Lung (tissue), 12 donors: ENCODE measurements around the gene TNFAIP3. TPM values are rescaled to one million over a fixed set of nuclear protein-coding genes. Genes with fewer than 3 reads are reported as not detected.
"Not testable (repeated sequence)": the region's sequence is repeated elsewhere in the genome, so short reads cannot be mapped to it uniquely, and the experiment has no call there.

Experiments used
- ATAC-seq: fragments of 200-7000 bp; cut with Tn5 transposase; one replicate; pipeline ENCODE4 v1.9.1; 2020; ENCODE audit warnings: moderate number of reproducible peaks; ENCODE audit not compliant: insufficient read depth, low FRiP score
- DNase-seq, 3 donors: peaks; one replicate each; pipeline ENCODE4 v3.0.0-alpha.2; 2013 to 2017
- H3K27ac ChIP-seq, 2 donors: one replicate each; pipeline ENCODE4 v1.5.1; 2013; ENCODE audit warnings: mild to moderate bottlenecking in 2 of 2, moderate library complexity in 2 of 2, control low read depth in 1 of 2, inconsistent platforms in 1 of 2, low read depth in 1 of 2, low read length in 1 of 2
- H3K27me3 ChIP-seq, 3 donors: one replicate each; pipeline ENCODE4 v1.5.1; 2013; ENCODE audit warnings: low read length in 2 of 3; ENCODE audit not compliant: control insufficient read depth in 3 of 3, insufficient read depth in 3 of 3
- H3K36me3 ChIP-seq, 4 donors: one replicate each; pipeline ENCODE4 v1.5.1; 2013; ENCODE audit warnings: low read length in 4 of 4, mild to moderate bottlenecking in 1 of 4, moderate library complexity in 1 of 4; ENCODE audit not compliant: control insufficient read depth in 4 of 4, insufficient read depth in 4 of 4
- H3K4me1 ChIP-seq, 5 donors: one replicate each; pipeline ENCODE4 v1.5.1; 2013; ENCODE audit warnings: low read length in 5 of 5, mild to moderate bottlenecking in 2 of 5, moderate library complexity in 1 of 5; ENCODE audit not compliant: control insufficient read depth in 5 of 5, insufficient read depth in 5 of 5
- H3K4me3 ChIP-seq: one replicate; pipeline ENCODE4 v1.5.1; 2013; ENCODE audit warnings: mild to moderate bottlenecking, control low read depth, moderate library complexity
- H3K9ac ChIP-seq, 2 donors: one replicate each; pipeline ENCODE4 v1.5.1; 2013; ENCODE audit warnings: low read length in 2 of 2, control low read depth in 1 of 2; ENCODE audit not compliant: insufficient read depth in 1 of 2
- H3K9me3 ChIP-seq, 4 donors: one replicate each; pipeline ENCODE4 v1.5.1; 2013; ENCODE audit warnings: low read length in 3 of 4, mild to moderate bottlenecking in 1 of 4, moderate library complexity in 1 of 4; ENCODE audit not compliant: control insufficient read depth in 4 of 4, insufficient read depth in 3 of 4
- CTCF ChIP-seq: IDR thresholded peaks from 2 replicates; pipeline ENCODE4 v1.5.1; 2012; ENCODE audit warnings: mild to moderate bottlenecking; ENCODE audit errors: control extremely low read depth, extremely low read depth
- WGBS, 2 donors: extraction: QIAGEN DNeasy Blood & Tissue Kit; methylation state at CpG; one replicate each; pipeline ENCODE4 v1.1.7; 2013; 5-methylcytosine and 5-hydroxymethylcytosine counted together
- polyA plus RNA-seq, 2 donors: library from polyadenylated mRNA; stranded (reverse); fragments of 200-250 nt; gene quantifications; one replicate each; pipeline ENCODE4 v1.2.1, GENCODE V29; 2013
- total RNA-seq, 2 donors: library from RNA; depleted of rRNA in 1 of 2; stranded (reverse); fragments of >200 nt in 1 of 2; gene quantifications; one replicate each; pipeline ENCODE4 v1.2.1, GENCODE V29; 2014 to 2021
- donor health status: control.
- donor health status: control.
- donor health status: Bipolar disorder and iron deficiency.
- donor health status: healthy.
- donor health status: DM: yes; HTN: yes; CAD: no.

The TNFAIP3 gene
- total and polyA plus RNA-seq, 4 donors = 13.4 to 396 (median 87.5) TPM

- ATAC-seq (peak; percentile 37), DNase-seq (no peak)
- Histone ChIP-seq H3K27ac (peak overlapping the region in 1 of 2 donors; percentile 41), H3K4me1 (peaks cover 0 to 5% (median 0%) of the 10 kb centered on the region in 5 donors), H3K9ac (no peak overlapping the region), H3K27me3 (no peaks in the 10 kb centered on the region), H3K9me3 (peaks cover 0 to 3% (median 0%) of the 10 kb centered on the region in 4 donors), H3K4me3 (no peak overlapping the region), H3K36me3 (peaks cover 14 to 37% (median 27%) of the 10 kb centered on the region in 4 donors)
- no peak for TF ChIP-seq CTCF
- WGBS, 2 donors = 57 to 78% methylated on average over 2 of the region's 2 CpGs
Observed at GRCh38 chr6:137882225-137882961, 15.3 kb downstream of the TNFAIP3 start.

GRCh38 chr6:137883400-137884148, 16.5 kb downstream of the TNFAIP3 start:
- ATAC-seq (no peak), DNase-seq (peak in 1 of 3 donors; percentile 34)
- no peak overlapping the region for H3K9ac ChIP-seq
- peaks cover 0 to 3% (median 0%) of the 10 kb centered on the region in 4 donors for H3K9me3 ChIP-seq
- peak overlapping the region in 1 of 2 donors; percentile 60 for H3K27ac ChIP-seq
- H3K36me3 ChIP-seq = peaks cover 9 to 31% (median 22%) of the 10 kb centered on the region in 4 donors
- TF ChIP-seq CTCF = no peak
- WGBS, 2 donors = 24 to 38% methylated on average over 7 of the region's 7 CpGs
- H3K4me1 ChIP-seq = peaks cover 0 to 5% (median 0%) of the 10 kb centered on the region in 5 donors
- no peaks in the 10 kb centered on the region for H3K27me3 ChIP-seq
- H3K4me3 ChIP-seq = no peak overlapping the region

GRCh38 chr6:137884149-137884909, 17.3 kb downstream of the TNFAIP3 start:
- 92 to 95% methylated on average over 5 of the region's 5 CpGs for WGBS, 2 donors
- Histone ChIP-seq H3K9ac (no peak overlapping the region), H3K4me1 (peaks cover 0 to 5% (median 0%) of the 10 kb centered on the region in 5 donors), H3K4me3 (no peak overlapping the region), H3K9me3 (peaks cover 0 to 3% (median 0%) of the 10 kb centered on the region in 4 donors), H3K27ac (no peak overlapping the region), H3K27me3 (no peaks in the 10 kb centered on the region), H3K36me3 (peaks cover 7 to 24% (median 15%) of the 10 kb centered on the region in 4 donors)
- no peak for ATAC-seq
- no peak for TF ChIP-seq CTCF
- no peak for DNase-seq

- H3K9me3 ChIP-seq, H3K9ac ChIP-seq, H3K4me1 ChIP-seq, DNase-seq, H3K27ac ChIP-seq, H3K4me3 ChIP-seq, H3K27me3 ChIP-seq, ATAC-seq: not testable (repeated sequence)
- peaks cover 7 to 22% (median 11%) of the 10 kb centered on the region in 4 donors for H3K36me3 ChIP-seq
Observed at GRCh38 chr6:137884910-137885229, 17.8 kb downstream of the TNFAIP3 start.

- H3K9ac ChIP-seq, ATAC-seq, H3K36me3 ChIP-seq, H3K4me3 ChIP-seq, H3K4me1 ChIP-seq, H3K9me3 ChIP-seq, DNase-seq, H3K27ac ChIP-seq, H3K27me3 ChIP-seq: not testable (repeated sequence)
- 95 to 100% methylated on average over 3 of the region's 3 CpGs for WGBS, 2 donors
Observed at GRCh38 chr6:137886226-137886625, 19.2 kb downstream of the TNFAIP3 start.
